GM19397 (cell line): ENCODE data around the gene CTTNBP2.

Experiments used
- ATAC-seq: cut with Tn5 transposase; IDR thresholded peaks from one replicate; pipeline ENCODE4 v1.9.1; 2021; ENCODE audit warnings: mild to moderate bottlenecking, moderate library complexity; ENCODE audit not compliant: unreplicated experiment

Gene CTTNBP2

DNA sequence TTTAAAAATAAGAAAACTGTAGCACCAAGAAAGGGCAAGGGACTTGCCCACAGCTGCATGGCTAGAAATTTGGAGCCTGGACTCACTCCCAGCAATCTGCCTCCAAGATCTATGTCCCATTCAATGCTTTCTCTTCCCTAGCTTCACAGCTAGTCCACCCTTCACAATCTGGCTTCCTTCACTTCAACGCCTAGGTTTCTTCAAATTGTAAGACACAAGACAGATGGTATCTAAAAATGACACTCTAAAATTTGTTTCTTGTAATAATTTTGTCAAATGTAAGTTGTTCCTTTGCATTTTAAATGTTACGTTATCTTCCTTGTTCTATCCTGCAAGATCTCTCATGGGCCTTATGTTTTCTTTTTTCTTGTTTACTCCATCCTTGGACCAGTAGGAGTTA is 48.6 kb downstream of the CTTNBP2 start:
- ATAC-seq = no peak

DNA sequence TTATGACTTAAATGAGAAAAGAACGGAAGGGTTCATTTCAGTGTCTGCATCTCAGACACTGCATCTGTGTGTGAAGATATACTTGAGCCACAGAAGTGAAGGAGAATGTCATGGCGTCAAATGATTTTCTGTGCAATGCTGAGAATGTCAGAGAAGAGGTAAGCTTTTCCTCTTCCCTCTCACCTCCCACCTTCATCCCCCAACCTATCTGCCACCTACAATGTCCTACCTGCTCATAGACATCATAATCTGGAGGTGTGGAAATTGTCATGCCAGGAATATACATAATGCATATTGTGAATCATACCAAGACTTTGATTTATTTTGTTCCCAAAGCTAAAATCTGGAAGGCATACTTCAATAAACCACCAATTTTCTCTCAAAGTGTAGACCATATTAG is 53.7 kb downstream of the CTTNBP2 start:
- no peak for ATAC-seq

DNA sequence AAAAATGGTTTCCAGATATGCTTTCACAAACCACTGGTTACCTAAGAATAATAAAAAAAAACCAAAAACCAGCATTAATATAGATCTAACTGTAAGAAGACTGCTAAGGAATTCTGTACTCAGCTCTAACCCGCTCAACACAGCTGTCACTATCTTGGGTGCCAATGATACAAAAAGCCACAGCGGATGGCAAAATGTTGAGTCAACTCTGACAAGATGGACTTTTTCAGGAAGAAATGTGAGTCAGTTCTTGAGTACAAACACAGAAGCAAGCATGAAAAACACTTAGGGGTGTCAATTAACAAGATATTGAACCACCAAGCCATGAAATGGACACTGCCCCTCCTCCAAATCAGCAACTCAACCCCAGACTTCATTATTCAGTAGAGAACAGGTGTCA is 55.0 kb downstream of the CTTNBP2 start:
- no peak for ATAC-seq

DNA sequence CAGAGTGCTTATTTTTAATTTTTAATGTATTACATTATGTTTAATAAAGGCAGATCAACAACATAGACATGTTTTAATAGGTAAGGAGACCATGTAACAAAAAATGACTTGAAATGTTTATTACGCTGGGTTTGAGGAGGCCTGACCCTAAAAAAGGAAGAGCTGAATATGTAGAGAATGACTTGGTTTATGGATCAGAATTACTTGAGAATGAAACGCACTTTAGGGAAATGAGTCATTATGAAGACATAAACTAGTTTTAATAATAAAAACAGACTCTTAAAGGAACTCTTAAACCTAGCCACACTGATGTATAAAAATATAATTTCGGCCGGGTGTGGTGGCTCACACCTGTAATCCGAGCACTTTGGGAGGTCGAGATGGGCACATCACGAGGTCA is 56.5 kb downstream of the CTTNBP2 start:
- no peak for ATAC-seq

DNA sequence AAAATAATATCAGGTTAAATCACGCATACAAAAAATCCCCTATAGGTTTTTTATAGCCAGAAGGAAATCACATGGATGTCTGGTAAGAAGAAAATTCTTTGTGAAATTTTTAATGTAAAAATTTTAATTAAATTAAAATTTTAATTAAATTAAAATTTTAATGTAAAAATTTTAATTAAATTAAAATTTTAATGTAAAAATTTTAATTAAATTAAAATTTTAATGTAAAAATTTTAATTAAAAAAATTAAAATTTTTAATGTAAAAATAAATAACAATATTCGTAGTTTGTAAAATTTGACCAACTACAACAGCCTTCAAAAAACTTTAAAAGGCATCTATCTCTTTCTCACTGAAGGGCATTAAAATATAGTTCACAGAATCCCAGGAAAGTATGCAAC is 61.5 kb downstream of the CTTNBP2 start:
- ATAC-seq = no peak

DNA sequence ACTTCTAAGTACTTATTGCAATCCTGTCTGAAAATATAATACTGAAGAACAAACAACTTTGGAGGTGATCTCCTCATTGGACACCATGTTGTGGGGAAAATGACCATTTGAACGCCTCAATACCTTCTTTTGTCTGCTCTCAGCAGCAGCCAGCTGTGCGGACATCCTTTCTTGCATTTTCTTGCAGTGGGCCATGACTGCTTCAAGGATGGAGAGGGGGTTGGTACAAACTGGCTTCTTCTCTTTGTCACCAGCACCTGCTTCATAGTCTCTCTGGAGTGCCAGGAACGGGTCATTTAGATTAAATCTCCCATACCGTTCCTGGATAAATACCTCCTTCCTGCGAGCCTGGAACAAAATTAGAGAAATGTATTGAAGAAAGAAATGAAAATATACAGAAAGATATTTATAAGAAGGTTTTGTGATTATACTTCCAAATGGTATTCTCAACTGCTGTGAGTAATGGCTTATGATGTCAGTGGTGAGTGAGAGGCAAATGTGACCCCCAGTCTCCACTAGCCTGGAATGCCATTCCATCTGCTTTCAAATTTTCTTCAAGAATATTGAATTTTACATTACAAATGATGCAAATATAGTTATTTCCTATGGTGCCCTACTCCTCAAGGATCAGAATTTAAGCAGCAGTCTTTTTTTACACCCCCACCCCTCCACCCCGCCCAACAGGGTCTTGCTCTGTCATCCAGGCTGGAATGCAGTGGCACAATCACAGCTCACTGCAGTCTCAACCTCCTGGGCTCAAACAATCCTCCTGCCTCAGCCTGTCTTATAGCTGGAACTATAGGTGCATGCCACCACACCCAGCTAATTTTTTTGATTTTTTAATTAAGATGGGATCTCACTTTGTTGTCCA is 62.4 kb downstream of the CTTNBP2 start:
- ATAC-seq = no peak

DNA sequence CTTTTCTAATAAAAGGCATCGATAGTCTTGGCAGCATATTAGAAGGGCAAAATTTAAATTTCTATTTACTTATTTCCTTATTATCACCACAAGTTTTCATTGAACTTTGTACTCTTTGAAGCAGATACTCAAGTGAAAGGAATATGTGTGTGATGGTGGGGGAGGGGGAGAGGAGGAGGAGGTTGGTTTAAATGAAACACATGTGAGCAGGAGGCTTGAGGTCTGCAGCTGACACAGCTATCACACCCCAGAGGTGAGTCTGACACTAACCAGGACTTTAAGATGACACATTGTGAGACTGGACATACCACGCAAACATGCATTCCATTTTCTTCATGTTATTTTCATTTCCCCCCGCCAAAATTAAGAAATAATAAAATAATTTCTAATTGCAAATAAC is 63.3 kb downstream of the CTTNBP2 start:
- no peak for ATAC-seq

DNA sequence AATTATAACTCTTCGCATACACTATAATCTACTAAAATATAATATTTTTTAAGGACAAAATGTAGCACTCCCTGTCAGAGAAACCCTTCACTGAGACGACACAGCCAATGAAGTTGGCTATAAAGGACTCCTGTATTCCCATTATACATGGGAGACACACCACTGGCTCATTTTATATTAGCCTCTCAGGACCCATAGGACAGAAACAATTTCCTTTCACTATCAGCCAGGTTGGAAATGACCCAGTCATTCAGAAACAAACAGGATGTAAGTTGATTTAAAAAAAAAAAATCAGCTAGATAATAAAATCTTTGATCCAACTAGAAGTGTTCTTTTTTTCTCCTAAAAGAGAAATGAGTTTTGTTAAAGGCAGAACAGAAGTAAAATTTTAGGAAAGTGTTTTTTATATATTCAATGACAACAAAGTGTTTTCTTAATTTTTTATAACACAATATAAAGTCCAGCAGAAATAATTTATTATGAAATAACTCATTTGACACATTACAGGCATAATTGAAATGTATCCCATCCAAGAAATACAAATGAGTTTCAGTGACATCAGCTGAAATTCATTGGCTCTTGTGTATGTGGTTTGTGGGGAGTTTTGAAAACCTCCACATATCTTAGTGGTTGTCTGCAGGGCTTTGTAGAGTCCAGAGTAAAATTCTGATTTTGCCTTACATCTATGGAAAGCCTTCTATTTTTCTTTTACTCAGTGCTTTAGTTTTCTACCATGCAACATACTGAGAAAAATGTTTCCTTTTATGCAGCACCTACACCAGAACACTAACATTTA is 64.1 kb downstream of the CTTNBP2 start:
- no peak for ATAC-seq

DNA sequence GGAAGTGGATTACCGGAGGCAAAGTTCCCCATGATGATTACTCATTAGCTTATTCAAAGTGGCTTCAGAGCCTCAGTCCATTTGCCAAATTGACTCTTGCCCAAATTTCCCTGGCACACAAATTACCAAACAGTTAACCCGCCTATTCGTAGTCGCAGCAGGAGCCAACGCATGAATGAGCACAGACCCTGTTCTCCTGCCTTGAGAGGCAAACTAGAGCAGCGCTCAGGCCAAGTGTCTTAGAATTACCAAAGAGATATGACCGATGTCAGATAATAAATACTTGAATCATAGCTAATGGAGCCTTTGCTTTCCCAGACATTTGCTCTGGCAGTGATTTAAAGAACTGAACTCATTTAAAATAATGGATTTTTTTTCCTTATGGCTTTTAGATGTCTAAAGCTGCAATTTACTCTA is 64.9 kb downstream of the CTTNBP2 start:
- no peak for ATAC-seq

DNA sequence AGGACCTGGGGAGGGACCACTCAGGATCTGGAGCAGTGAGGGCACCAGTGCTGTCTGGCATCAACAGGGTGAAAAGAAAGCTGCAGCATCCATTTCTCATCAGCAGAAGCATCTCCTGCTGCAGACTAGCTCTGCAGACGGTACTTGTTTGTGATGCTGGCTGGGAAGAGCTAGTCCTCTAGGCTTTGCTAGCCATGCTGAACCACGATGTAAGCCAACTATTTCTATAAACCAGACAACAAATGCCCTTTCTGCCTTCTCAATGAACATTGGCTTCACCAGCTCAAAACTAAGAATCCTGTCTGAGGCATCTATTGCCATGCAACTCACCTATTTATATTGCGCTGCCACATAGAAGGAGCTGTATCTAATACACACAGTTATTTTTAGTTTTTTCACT is 65.6 kb downstream of the CTTNBP2 start:
- ATAC-seq = no peak

DNA sequence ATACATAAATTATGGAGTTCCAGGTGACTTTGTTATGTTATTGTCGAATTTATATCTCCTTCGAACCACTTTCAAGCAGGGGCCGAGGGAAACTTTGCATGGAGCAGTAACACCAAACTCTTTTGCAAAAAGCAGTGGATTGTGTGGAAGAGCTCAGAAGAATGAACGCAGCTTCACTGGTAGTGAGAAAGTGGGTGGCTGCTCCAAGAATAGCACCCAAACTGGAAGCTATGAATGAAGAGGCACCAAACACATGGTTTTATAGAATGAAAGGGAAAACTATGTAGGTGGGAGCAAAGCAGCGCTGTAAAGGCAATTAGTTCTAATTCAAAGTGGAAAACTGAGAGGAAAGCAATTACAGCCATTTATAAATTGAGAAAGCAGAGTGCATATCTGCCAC is 67.2 kb downstream of the CTTNBP2 start:
- no peak for ATAC-seq

DNA sequence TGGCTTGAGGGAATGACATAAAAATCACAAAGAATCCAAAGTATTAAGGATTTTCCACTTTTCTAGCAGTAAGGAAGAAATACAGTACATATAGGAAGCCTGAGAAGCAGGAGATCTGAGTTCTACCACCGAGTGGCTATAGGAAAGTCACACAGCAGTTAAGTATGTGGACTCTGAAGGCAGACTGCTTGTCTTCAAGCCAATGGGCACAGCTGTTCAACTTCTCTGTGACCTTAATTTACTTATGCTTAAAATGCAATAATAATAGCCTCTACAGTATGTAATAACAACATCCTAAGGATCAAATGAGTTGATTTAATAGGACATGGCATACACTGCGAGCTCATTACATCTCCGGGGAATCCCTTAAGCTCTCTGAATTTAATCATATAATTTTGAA is 68.0 kb downstream of the CTTNBP2 start:
- ATAC-seq = no peak

DNA sequence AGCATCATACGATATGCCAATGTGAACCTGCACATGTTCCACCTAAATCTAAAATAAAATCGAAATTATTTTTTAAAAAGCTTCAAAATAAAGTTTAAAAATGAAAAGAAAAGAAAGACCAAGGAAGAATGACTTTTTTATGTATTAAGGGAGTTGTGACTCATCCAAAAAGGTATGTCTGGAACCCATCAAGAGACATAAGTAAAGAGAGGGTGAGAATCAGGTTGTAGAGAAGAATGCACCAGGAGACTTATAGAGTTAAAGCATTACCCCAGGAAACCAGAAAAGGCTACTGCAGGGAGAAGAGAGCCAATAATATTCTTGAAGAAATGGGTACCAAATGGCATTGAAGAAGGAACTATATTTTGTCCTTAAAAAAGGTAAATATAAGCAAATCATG is 69.8 kb downstream of the CTTNBP2 start:
- no peak for ATAC-seq

DNA sequence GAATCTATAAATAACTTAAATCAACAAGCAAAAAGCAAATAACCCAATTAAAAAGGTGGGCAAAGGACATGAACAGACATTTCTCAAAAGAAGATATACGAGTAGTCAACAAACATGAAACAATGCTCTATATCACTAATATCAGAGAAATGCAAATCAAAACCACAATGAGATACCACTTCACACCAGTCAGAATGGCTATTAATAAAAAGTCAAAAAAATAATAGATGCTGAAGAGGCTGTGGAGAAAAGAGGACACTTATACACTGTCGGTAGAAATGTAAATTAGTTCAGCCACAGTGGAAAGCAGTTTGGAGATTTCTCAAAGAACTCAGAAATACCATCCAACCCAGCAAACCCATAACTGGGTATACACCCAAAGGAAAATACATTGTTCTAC is 70.6 kb downstream of the CTTNBP2 start:
- ATAC-seq = no peak

DNA sequence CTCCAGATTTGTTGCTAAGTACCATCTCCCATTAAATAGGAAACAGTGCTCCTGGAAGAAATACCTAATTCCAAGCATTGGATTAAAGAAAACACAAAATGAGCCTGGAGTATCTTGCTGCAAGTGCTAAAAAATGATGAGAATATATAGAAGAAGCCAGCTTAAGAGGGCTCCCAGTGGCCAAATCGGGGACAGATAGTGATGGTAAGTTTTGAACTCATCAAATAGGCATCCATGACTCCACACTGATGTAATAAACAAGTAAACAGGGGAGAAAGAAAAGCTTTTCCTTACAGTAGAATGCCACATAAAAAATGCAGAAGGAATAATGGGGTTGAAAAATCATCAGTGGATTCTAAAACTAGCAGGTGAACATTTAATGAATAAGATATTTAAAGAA is 72.4 kb downstream of the CTTNBP2 start:
- ATAC-seq = no peak

DNA sequence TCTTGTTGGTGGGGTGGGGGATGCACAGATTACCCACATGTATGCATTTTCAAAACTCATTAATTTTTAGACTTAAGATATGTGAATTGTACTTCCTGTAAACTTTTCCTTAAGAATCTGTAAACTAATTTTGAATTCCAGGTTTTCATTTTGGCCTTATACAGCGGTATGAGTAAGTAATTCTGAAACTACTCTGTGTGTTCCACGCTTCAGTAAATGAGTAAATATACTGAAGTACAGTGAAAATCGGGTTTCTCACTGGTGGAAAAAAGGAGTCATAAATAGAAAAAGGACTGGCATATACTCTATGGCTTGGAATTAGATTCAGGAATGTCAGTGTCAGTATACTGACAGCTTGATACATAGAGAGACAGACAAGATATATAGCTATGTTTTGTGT is 72.8 kb downstream of the CTTNBP2 start:
- no peak for ATAC-seq

DNA sequence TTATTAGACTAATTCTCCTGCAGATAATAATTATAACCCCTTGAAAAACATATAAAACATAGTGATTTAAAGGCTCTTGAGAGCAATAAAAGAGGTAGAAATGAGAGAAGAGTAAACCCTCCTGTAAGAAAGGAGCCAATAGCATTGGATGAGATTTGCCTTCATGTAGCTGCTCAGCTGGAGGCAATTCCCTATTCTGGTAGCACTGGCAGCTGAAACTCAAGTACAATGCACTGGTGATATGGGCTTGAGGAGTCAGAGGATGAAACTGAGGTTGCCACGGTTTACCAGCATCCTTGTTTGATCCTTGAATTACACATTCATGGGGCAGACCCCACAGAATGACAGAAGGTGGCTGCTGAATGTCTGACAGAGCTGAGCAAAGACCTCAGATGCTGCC is 76.4 kb downstream of the CTTNBP2 start:
- no peak for ATAC-seq

DNA sequence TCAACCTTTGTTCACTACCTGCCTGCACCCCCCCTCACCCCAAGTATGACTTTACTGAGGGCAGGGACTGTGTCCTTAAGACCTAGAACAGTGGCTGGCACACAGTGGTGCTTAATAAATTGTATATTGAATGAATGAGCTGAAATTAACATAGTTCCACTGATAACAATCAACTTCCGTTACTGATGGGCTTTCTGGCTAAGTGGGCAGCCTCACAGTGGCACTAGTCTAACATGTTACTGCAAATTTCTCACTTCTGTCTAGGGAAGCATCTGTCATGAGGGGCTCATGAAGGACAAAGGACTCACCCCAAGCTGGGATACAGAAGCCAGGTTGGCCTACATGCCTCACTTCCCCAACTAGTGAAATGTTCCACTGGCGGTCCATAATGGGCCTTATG is 79.3 kb downstream of the CTTNBP2 start:
- no peak for ATAC-seq

DNA sequence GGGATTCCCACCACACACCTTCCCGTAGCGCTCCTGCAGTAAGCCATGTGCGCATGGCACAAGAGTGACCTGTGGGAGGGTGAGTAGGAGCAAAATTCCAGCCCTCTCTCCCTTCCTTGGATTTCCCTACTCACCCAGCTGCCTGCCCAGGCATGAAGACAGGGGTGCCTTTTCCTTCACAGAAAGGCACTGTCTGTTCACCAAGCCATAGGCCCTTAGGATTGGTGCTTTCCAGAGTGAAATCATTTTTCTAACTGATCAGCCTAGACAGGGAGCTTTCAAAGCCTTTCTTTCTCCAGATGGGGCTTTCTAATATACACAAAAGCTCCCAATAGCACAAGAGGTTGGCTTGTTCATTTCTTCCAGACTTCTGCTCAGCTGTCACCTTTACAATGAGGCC is 79.7 kb downstream of the CTTNBP2 start:
- ATAC-seq = no peak

DNA sequence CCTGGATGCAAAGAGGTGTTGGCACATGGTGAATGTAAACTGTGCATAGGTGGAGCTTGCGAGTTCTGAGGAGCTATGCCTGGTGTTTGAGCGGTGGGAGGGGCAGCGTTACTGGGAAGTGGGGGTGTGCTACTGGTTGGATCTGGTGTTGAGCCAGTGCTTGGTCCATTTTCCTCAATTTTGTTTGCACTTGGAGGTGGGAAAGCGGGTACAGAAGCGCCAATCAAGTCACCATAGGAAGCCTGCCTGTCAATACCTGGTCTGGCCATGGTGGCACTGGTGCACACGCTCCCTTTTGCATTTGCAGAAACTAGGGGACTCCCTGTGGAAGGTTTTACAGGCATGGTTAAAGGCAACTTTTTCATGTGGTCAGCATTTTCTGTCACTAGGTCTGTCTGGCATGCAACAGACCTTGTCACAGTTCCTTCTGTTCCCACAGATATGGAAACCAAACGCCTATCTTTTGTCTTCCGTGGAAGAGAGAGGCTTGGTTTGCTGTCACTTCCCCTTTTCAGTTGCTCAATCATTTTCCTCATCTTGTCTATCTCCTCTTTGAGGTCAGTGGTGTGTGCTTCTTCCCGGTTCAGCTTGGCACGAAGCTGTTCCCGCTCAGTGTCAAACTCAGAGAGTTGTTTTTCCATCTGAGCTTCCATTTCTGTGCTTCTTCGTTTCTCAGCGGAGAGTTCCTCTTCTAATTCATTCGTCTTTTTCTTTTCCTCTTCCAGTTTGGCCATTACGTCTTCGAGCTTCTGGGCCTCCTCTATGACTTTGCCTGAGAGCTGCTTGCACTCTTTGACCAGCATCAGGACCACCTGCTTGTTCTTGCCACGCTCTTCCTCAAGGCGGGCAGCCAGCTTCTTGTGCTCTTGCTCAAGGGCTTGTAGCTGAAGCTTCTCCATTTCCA is 81.1 kb downstream of the CTTNBP2 start:
- ATAC-seq = peak; percentile 74

DNA sequence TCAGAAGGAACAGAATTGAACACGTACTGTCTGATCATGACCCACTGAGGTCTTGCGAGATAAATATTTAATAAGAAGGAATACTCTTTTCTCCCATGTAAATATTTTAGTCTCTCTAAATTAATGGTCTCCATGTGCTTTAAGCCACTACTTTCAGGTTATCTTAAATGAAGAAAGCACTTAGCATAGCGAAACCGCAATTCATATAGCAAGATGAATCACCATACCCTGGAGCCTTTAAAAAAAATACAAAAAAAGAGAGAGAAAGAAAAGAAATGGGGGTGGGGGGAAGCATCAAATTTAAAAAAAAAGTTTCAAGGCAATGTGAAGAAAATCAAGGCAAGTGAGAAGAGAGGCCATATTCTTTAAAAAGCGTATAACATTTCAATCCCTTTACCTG is 82.5 kb downstream of the CTTNBP2 start:
- no peak for ATAC-seq
